ENCODE measurements around the gene DZIP1L.

The DZIP1L gene

DNA sequence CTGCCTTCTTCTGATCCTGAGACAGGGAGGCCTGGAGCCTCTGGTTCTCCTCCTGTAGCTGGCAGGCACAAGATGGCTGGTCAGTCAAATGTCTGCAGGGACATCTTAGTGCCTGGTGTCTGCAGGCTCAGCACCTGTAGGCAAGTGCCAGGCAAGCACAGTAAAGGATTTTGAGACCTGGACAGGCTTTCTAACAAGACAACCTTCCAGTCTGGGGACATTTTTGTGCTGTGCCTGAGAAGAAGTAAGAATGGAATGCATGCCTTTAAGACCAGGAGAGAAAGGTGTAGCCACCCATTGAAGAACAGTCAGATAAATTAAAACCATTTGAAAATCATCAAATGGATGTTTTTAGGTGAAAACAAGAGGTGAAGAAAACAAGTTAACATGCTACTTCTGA is 31.2 kb downstream of the DZIP1L start:
- Histone ChIP-seq H3K36me3 (ENCODE audit: control insufficient read depth, insufficient read depth, low read length) (peaks cover 50% of the 10 kb centered on the region), H3K9ac (ENCODE audit: low read depth, low read length) (no peak overlapping the region), H3K4me3 (ENCODE audit: low read depth, low read length) (no peak overlapping the region), H3K9me3 (ENCODE audit: control insufficient read depth, insufficient read depth, low read length) (no peaks in the 10 kb centered on the region), H3K27ac (ENCODE audit: low read depth, low read length) (no peak overlapping the region), H3K4me1 (ENCODE audit: control insufficient read depth, insufficient read depth, low read length) (no peaks in the 10 kb centered on the region), H3K27me3 (ENCODE audit: control insufficient read depth, insufficient read depth, low read length) (no peaks in the 10 kb centered on the region)

GRCh38 chr3:138082992-138083386 is 32.4 kb downstream of the DZIP1L start:
- peaks cover 40% of the 10 kb centered on the region for H3K36me3 ChIP-seq (ENCODE audit: control insufficient read depth, insufficient read depth, low read length)
- H3K4me1 ChIP-seq (ENCODE audit: control insufficient read depth, insufficient read depth, low read length) = no peaks in the 10 kb centered on the region
- no peak overlapping the region for H3K4me3 ChIP-seq (ENCODE audit: low read depth, low read length)
- no peaks in the 10 kb centered on the region for H3K9me3 ChIP-seq (ENCODE audit: control insufficient read depth, insufficient read depth, low read length)
- no peaks in the 10 kb centered on the region for H3K27me3 ChIP-seq (ENCODE audit: control insufficient read depth, insufficient read depth, low read length)
- H3K9ac ChIP-seq (ENCODE audit: low read depth, low read length) = no peak overlapping the region
- peak overlapping the region; percentile 62 for H3K27ac ChIP-seq (ENCODE audit: low read depth, low read length)

GRCh38 chr3:138082085-138082991 is 33.1 kb downstream of the DZIP1L start:
- Histone ChIP-seq H3K4me3 (ENCODE audit: low read depth, low read length) (no peak overlapping the region), H3K9me3 (ENCODE audit: control insufficient read depth, insufficient read depth, low read length) (no peaks in the 10 kb centered on the region), H3K27ac (ENCODE audit: low read depth, low read length) (peak overlapping the region; percentile 82), H3K27me3 (ENCODE audit: control insufficient read depth, insufficient read depth, low read length) (no peaks in the 10 kb centered on the region), H3K9ac (ENCODE audit: low read depth, low read length) (no peak overlapping the region), H3K36me3 (ENCODE audit: control insufficient read depth, insufficient read depth, low read length) (peaks cover 39% of the 10 kb centered on the region), H3K4me1 (ENCODE audit: control insufficient read depth, insufficient read depth, low read length) (no peaks in the 10 kb centered on the region)

DNA sequence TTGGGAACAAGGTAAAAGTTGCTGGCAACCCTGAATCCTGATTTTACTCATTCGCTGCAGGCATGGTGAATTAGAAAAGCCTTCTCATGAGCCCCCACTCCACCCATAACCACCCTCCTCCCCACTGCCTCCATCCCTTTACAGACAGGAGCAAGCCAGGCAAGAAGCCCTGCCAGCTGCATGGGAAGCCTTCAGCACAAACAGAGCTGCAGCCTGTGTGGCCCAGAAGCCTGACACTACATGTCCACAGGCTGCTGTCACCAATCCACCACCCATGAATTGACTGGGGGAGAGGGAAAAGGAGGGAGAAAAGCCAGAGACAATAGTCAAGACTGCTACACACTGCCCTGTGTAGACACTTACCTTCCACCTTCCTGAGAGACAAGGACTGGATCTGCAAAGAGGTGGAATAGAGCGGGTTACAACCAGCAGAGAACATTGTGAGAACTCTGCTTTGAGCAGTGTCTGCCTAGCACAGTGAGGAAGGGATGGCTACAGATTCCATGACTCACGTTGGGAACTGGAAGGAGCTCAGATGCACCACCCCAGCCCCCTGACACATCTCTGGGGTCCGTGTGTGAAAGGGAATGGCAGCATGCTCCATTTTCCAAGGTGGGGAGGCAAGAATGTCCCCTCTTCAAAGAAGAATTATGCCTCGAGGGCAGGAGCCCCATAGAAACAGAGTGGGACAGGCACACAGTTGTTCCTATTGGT is 33.9 kb downstream of the DZIP1L start:
- H3K9ac ChIP-seq (ENCODE audit: low read depth, low read length) = no peak overlapping the region
- peaks cover 40% of the 10 kb centered on the region for H3K36me3 ChIP-seq (ENCODE audit: control insufficient read depth, insufficient read depth, low read length)
- no peak overlapping the region for H3K4me3 ChIP-seq (ENCODE audit: low read depth, low read length)
- no peaks in the 10 kb centered on the region for H3K4me1 ChIP-seq (ENCODE audit: control insufficient read depth, insufficient read depth, low read length)
- peak overlapping the region; percentile 82 for H3K27ac ChIP-seq (ENCODE audit: low read depth, low read length)
- H3K27me3 ChIP-seq (ENCODE audit: control insufficient read depth, insufficient read depth, low read length) = no peaks in the 10 kb centered on the region
- H3K9me3 ChIP-seq (ENCODE audit: control insufficient read depth, insufficient read depth, low read length) = no peaks in the 10 kb centered on the region

DNA sequence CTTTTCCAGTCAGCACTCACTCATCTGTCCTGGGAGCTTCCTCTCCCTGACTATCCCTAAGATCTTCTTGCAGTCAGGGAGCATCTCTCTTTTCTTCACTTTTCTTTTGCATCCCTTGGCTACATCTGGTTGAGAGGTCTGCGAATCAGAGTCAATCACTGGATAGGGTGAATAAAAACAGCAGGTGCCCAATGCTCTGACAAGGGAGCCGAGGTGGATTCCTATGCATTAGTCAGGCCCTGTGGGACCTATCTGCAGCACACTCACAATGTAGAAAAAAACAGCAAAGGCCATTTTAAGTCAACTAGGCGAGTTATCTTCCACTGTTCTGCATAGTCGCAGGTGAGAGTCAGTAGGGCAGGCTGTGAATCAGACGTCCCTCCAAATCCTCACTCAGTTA is 35.5 kb downstream of the DZIP1L start:
- Histone ChIP-seq H3K27ac (ENCODE audit: low read depth, low read length) (peak overlapping the region; percentile 45), H3K27me3 (ENCODE audit: control insufficient read depth, insufficient read depth, low read length) (no peaks in the 10 kb centered on the region), H3K36me3 (ENCODE audit: control insufficient read depth, insufficient read depth, low read length) (peaks cover 37% of the 10 kb centered on the region), H3K4me3 (ENCODE audit: low read depth, low read length) (no peak overlapping the region), H3K9me3 (ENCODE audit: control insufficient read depth, insufficient read depth, low read length) (no peaks in the 10 kb centered on the region), H3K4me1 (ENCODE audit: control insufficient read depth, insufficient read depth, low read length) (no peaks in the 10 kb centered on the region), H3K9ac (ENCODE audit: low read depth, low read length) (no peak overlapping the region)

- Histone ChIP-seq H3K36me3 (ENCODE audit: control insufficient read depth, insufficient read depth, low read length) (peaks cover 29% of the 10 kb centered on the region), H3K27ac (ENCODE audit: low read depth, low read length) (peak overlapping the region; percentile 66), H3K4me3 (ENCODE audit: low read depth, low read length) (no peak overlapping the region), H3K9ac (ENCODE audit: low read depth, low read length) (no peak overlapping the region), H3K9me3 (ENCODE audit: control insufficient read depth, insufficient read depth, low read length) (no peaks in the 10 kb centered on the region), H3K4me1 (ENCODE audit: control insufficient read depth, insufficient read depth, low read length) (no peaks in the 10 kb centered on the region), H3K27me3 (ENCODE audit: control insufficient read depth, insufficient read depth, low read length) (no peaks in the 10 kb centered on the region)
Observed at GRCh38 chr3:138078901-138079344, 36.5 kb downstream of the DZIP1L start.

- Histone ChIP-seq H3K36me3 (ENCODE audit: control insufficient read depth, insufficient read depth, low read length) (peaks cover 23% of the 10 kb centered on the region), H3K4me3 (ENCODE audit: low read depth, low read length) (no peak overlapping the region), H3K27ac (ENCODE audit: low read depth, low read length) (no peak overlapping the region), H3K27me3 (ENCODE audit: control insufficient read depth, insufficient read depth, low read length) (no peaks in the 10 kb centered on the region), H3K9ac (ENCODE audit: low read depth, low read length) (no peak overlapping the region), H3K9me3 (ENCODE audit: control insufficient read depth, insufficient read depth, low read length) (no peaks in the 10 kb centered on the region), H3K4me1 (ENCODE audit: control insufficient read depth, insufficient read depth, low read length) (0 out of 2 replicates have a peak, but pooled peaks cover 2% of the 10 kb centered on the region)
Observed at GRCh38 chr3:138078096-138078495, 37.3 kb downstream of the DZIP1L start.

DNA sequence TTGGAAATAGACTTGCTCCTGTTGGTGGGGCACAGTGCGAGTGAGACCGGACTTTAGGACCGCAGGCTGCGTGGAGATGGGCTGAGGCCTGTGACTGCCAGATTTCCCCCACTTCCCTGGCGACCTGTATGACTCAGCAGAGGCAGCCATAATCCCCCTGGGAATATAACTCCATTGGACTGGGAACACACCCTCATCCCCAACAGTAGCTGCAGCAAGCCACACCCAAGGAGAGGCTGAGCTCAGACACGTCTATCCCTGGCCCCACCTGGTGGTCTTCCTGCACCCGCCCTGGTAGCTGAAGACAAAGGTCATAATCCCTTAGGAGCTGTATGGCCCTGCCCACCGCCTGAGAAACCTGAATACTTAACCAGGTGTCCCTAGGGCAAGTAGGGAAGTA is 42.6 kb downstream of the DZIP1L start:
- H3K36me3 ChIP-seq (ENCODE audit: control insufficient read depth, insufficient read depth, low read length) = peaks cover 34% of the 10 kb centered on the region
- no peak overlapping the region for H3K9ac ChIP-seq (ENCODE audit: low read depth, low read length)
- 0 out of 2 replicates have a peak, but pooled peaks cover 7% of the 10 kb centered on the region for H3K4me1 ChIP-seq (ENCODE audit: control insufficient read depth, insufficient read depth, low read length)
- H3K27ac ChIP-seq (ENCODE audit: low read depth, low read length) = peak overlapping the region; percentile 45
- H3K4me3 ChIP-seq (ENCODE audit: low read depth, low read length) = no peak overlapping the region
- no peaks in the 10 kb centered on the region for H3K9me3 ChIP-seq (ENCODE audit: control insufficient read depth, insufficient read depth, low read length)
- no peaks in the 10 kb centered on the region for H3K27me3 ChIP-seq (ENCODE audit: control insufficient read depth, insufficient read depth, low read length)

DNA sequence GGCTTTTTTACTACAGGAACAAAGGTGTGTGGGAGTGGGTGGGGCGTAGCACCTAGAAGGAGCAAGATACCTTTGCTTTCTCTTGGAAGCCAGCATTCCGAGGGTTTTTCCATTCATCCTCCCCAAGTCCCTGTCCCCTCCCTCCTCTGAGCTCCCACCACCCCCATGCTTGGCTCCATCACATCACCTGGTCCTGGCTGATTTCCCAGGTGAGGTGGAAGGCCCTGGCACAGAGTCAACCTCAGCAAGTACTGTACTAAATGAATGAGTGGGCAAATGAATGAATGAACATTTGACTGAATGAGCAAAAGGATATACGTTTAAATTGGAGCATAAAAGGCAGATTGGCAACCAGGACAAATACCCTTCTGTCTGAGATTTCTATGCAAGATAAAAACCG is 45.4 kb downstream of the DZIP1L start:
- H3K4me1 ChIP-seq (ENCODE audit: control insufficient read depth, insufficient read depth, low read length) = 0 out of 2 replicates have a peak, but pooled peaks cover 7% of the 10 kb centered on the region
- H3K27ac ChIP-seq (ENCODE audit: low read depth, low read length) = no peak overlapping the region
- H3K4me3 ChIP-seq (ENCODE audit: low read depth, low read length) = no peak overlapping the region
- H3K27me3 ChIP-seq (ENCODE audit: control insufficient read depth, insufficient read depth, low read length) = no peaks in the 10 kb centered on the region
- peaks cover 40% of the 10 kb centered on the region for H3K36me3 ChIP-seq (ENCODE audit: control insufficient read depth, insufficient read depth, low read length)
- H3K9me3 ChIP-seq (ENCODE audit: control insufficient read depth, insufficient read depth, low read length) = no peaks in the 10 kb centered on the region
- no peak overlapping the region for H3K9ac ChIP-seq (ENCODE audit: low read depth, low read length)

DNA sequence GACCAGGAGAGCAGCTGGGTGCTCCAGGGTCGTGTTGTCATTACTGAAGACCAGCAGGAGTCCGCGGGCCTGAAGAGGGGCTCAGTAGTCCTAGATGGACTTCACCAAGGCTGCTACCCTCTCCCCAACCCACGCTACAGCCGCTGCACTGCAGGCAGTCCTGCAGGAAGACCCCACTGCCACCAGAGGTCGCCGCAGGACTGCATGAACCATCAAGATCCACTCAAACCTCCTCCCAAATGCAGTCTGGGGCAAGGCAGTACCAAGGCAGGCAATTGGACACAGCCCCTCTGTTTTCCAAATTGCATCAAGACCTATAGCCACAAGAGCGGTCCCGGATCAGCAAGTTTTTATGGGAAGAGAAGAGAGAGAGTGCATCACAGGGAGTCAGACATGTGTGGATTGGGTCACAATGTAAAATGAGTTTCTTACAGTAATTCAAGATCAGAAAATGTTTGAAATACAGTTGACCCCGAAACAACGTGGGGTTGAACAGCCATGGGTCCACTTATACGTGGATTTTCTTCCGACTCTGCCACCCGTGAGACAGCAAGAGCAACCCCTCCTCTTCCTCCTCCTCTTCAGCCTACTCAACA is 46.7 kb downstream of the DZIP1L start:
- Histone ChIP-seq H3K27me3 (ENCODE audit: control insufficient read depth, insufficient read depth, low read length) (no peaks in the 10 kb centered on the region), H3K27ac (ENCODE audit: low read depth, low read length) (no peak overlapping the region), H3K9me3 (ENCODE audit: control insufficient read depth, insufficient read depth, low read length) (no peaks in the 10 kb centered on the region), H3K36me3 (ENCODE audit: control insufficient read depth, insufficient read depth, low read length) (peaks cover 52% of the 10 kb centered on the region), H3K4me3 (ENCODE audit: low read depth, low read length) (no peak overlapping the region), H3K9ac (ENCODE audit: low read depth, low read length) (no peak overlapping the region), H3K4me1 (ENCODE audit: control insufficient read depth, insufficient read depth, low read length) (0 out of 2 replicates have a peak, but pooled peaks cover 7% of the 10 kb centered on the region)

Data from HUES48 (cell line).